K562 (cell line): Measurements from ENCODE around the gene ERCC4. TPM values are rescaled to one million over a fixed set of nuclear protein-coding genes. Genes with fewer than 3 reads are reported as not detected.

ENCODE experiments used
- ETV5 ChIP-seq: sonication (generic); formaldehyde crosslinking; IDR thresholded peaks from 2 replicates; pipeline ENCODE4 v1.4.0; 2020; ENCODE audit warnings: low read depth, mild to moderate bottlenecking, missing genetic modification reagents
- KLF6 ChIP-seq: fragments of 250-450 bp; sonication (Bioruptor Pico); IDR thresholded peaks from 2 replicates; pipeline ENCODE4 v1.4.0; 2020; ENCODE audit warnings: mild to moderate bottlenecking, moderate library complexity, borderline replicate concordance
- SRSF7 ChIP-seq: fragments of 200-400 bp; formaldehyde crosslinking; optimal IDR thresholded peaks from 2 replicates; pipeline ENCODE3; 2017; ENCODE audit warnings: mild to moderate bottlenecking, low read depth, low read length
- ZBTB40 ChIP-seq, 2 experiments: fragments of 450-650 bp in 1 of 2; sonication (generic) in 1 of 2; formaldehyde crosslinking in 1 of 2; IDR thresholded peaks; 2 replicates each; pipeline versions ENCODE4 v1.7.1 to v1.9.0; 2016 to 2022; ENCODE audit warnings: inconsistent platforms in 1 of 2, mild to moderate bottlenecking in 1 of 2, missing genetic modification reagents in 1 of 2
- polyA plus RNA-seq, 8 experiments: library from polyadenylated mRNA; depleted of rRNA in 4 of 8; stranded (reverse) in 5 of 8; unstranded in 3 of 8; fragments of >200 nt; fragmentation: Nextera tagmentation in 2 of 8; fragmentation: Illumina TruSeq in 1 of 8; extraction: Ambion mirVana in 2 of 8; extraction: Trizol in 1 of 8; gene quantifications; 2 replicates each; pipeline versions ENCODE4 v1.2.1 to v1.2.3, GENCODE V29; 2011 to 2014; ENCODE audit warnings: inconsistent platforms in 1 of 8, missing spikeins in 1 of 8
- total RNA-seq, 7 experiments: library from RNA; depleted of rRNA in 6 of 7; stranded (reverse); fragments of >200 nt in 6 of 7; fragmentation: Illumina TruSeq in 2 of 7; extraction: Trizol in 2 of 7; gene quantifications; 2 replicates each; pipeline versions ENCODE4 v1.2.1 to v1.2.3, GENCODE V29; 2011 to 2021; ENCODE audit warnings: low replicate concordance in 1 of 7

The ERCC4 gene
- total and polyA plus RNA-seq, 9 of the 15 experiments (the other 6 are each of a cell fraction or from before 2014, with no cell fraction given), result 3.7 to 10.5 (median 6.0) TPM

GRCh38 chr16:13992976-13993375 is 73.0 kb downstream of the ERCC4 start (continued):
- TF ChIP-seq ZBTB40 (IDR thresholded peaks at IDR 0.05) (no peak), ZBTB40 (CRISPR knock-in tag; IDR thresholded peaks at IDR 0.05) (no peak), ETV5 (no peak), SRSF7 (no peak), KLF6 (CRISPR knock-in tag) (no peak)
- TF ChIP-seq, all 486 proteins: peak for 0
